HG03469 (cell line): Measurements from ENCODE around the gene PXMP4.

Source experiments
- ATAC-seq: cut with Tn5 transposase; IDR thresholded peaks from one replicate; pipeline ENCODE4 v1.9.1; 2021; ENCODE audit warnings: mild to moderate bottlenecking, moderate library complexity, moderate number of reproducible peaks; ENCODE audit not compliant: unreplicated experiment

Gene PXMP4

DNA sequence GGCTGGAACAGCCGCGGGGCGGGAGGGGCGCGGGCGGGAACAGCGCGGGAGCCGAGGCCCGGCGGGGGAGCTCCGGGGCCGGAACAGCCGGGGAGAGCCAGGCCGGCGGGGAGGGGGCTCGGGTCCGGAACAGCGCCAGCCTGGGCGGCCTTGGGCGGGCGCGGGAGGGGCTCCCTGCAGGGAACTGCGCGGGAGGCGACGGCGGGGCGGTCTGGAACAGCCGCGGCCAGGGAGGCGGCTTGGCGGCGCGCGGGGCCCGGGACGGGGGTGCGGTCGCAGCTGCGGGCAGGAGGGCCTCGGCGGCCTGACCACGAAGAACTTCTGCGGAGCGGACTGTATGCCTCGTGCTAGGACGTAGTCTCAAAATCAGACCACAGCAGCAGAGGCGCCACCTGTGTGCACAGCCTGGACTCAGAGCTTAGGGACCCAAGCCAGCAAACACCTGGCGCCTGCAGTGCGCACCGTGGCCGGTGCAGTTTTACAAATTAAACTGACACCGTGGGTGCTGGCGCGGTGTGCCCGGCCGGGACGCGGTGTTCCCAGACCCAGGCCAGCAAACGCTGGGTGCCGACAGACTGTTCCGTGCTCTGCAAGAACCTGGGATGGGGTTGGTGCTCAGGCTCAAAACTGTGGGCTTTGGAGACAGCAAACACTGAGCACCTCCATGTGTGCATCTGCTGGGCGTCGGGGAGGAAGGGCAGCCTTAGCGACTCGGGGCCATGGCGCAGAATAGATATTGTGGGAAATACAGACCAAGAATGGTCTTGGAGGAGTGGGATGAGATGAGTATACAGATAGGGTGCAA, 12.3 kb upstream of the PXMP4 start:
- ATAC-seq: peak; percentile 24

- peak; percentile 66 for ATAC-seq
Measured at GRCh38 chr20:33731693-33732165, 11.6 kb upstream of the PXMP4 start, which contains the start of gene ZNF341. TSS of gene ZNF341 (plus strand) at chr20:33731996. CDS start at chr20:33732022, 26 bp downstream.

DNA sequence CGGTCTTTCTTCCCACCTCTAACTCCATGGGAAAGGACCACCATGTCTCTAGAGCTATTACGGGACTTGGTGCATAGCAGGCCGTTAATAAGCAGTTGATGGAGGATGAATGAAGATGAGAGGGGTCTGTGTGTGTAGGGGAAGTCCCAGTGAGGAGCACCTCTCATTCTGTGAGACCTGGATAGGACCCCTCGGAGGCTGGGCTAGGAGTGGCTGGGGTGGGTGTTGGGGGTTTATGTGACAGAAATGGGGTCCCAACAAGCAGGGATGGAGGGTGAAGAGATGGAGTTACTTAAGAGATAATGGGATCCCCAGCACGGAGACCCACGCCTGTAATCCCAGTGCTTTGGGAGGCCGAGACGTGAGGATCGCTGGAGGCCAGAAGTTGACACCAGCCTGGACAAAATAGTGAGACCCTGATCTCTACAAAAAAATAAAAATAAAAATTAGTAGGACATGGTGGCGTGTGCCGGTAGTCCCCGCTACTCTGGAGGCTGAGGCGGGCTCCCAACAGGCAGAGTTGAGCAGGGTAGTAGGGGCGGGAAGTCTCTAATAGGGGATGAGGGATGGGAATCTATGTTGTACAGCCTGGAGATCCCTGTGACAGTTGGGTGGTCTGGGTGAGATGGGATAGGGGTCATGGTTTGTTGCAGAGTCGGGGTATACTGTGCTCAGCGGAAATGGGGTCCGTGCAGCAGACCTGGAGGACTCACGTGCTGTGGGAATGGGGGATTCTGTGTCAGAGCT, 11.0 kb upstream of the PXMP4 start:
- no peak for ATAC-seq

- ATAC-seq: no peak
Measured at GRCh38 chr20:33729101-33729500, 9.0 kb upstream of the PXMP4 start.

DNA sequence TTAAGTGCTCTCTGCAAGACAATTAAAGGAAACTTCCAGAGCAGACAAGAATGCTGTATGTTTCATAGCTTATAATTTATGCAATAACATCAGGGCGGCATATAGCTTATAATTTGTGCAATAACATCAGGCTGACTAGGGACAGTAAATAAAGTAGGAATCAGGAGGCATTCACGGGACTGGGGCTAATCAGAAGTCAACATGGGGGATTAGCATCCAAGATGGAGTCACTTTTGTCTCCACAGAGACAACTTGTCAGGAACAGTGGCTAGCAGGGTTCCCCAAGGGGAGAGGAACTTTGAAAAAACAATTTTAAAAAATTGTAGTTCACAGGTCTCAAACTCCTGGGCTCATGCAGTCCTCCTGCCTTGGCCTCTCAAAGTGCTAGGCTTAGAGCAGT, 8.4 kb upstream of the PXMP4 start:
- no peak for ATAC-seq

DNA sequence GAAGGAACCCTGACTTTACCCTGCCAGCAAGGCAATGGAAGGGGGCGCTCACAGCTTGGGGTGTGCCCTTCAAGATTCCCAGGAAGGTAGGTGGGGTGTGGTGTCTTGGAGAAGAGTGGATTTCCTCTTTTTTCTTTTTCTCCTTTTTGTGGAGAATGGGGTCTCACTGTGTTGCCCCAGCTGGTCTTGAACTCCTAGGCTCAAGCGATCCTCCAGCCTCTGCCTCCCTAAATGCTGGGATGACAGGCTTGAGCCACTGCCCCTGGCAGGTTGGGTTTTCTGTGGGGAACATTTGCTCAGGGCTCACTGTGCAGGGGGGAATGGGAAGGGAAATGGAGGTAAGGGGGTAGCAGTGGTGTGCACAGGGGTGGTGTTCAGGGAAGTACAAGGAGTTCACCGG, 7.7 kb upstream of the PXMP4 start:
- no peak for ATAC-seq

- no peak for ATAC-seq
Measured at GRCh38 chr20:33727115-33727479, 7.0 kb upstream of the PXMP4 start.

DNA sequence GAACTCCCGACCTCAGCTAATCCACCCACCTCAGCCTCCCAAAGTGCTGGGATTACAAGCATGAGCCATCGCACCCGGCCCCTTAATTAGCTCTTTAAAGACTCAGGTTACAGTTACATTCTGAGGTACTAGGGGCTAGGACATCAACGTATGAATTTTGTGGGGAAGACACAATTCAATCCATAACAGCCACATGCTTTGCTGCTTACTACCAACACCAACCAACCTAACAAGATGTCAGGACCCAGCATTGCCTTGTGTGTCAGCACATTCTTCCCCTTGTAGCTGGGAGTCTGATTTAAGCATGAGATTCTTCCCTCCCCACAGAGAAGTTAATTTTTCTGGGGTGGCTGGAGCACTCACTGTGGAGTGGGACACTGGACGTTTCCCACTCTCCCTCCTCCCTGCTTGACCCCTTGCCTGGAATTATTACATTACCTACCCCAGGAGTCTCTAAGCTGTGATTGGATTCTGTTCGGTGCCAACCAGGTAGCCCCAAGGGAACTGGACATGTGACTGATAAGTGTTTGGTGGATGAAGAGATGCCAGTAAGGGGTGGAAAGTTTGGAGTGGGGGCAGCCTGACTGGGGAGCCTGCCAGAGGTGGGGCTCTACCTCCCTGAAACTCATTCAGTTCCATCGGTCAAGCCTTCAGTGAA, 5.6 kb upstream of the PXMP4 start:
- no peak for ATAC-seq

GRCh38 chr20:33724439-33725094, 4.5 kb upstream of the PXMP4 start:
- no peak for ATAC-seq

GRCh38 chr20:33721391-33722140, 1.5 kb upstream of the PXMP4 start:
- no peak for ATAC-seq

GRCh38 chr20:33719277-33719988, 677 bp downstream of the PXMP4 start:
- ATAC-seq: no peak

DNA sequence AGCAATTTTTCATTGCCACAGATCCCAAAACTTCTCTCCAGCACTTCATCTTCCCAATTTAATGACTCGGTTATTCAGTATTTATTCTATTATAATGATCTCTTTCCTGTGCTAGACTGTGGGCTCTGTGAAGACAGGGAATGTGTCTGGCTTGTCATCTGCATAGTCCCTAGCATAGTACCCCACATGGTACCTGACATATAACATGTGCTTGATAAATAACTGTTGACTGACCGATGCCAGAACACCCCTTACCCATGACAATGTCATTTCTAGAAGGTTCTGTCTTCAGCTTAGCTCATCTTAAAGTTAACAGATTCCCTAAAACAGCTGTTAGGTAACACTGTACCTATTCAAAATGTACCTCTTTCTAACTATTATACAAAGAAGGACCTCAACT, 3.6 kb downstream of the PXMP4 start:
- ATAC-seq: no peak

DNA sequence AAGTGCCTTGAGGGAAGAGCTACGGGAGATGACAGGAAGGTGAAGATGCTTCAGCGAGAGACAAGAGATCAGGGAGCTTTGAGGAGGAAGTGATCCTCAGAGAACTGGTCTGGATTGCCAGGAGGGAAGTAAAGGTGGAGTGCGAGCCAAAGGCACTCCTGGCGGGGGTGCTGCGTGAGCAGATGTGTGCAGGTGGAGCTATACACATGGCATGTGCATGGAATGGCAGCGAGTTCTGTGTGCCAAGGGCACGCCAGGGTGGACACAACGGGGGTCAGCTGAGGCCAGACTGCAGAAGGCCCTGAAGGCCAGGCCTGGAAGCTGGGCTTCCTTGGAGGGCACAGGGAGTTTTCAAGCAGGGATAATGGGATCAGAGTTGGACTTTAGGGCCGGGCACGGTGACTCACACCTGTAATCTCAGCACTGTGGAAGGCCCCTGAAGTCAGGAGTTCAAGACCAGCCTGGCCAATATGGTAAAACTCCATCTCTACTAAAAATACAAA, 6.2 kb downstream of the PXMP4 start:
- ATAC-seq: no peak

DNA sequence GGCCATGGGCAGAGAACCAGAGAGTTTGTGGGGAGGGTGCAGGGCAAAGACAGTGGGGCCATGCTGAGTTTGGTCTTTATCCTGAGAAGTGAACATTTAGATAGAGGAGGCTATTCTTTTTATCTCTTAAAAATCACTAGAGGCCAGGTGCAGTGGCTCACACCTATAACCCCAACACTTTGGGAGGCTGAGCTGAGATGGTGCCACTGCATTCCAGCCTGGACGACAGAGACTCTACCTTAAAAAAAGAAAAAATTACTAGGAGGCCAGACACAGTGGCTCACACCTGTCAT, 8.7 kb downstream of the PXMP4 start:
- ATAC-seq: no peak

DNA sequence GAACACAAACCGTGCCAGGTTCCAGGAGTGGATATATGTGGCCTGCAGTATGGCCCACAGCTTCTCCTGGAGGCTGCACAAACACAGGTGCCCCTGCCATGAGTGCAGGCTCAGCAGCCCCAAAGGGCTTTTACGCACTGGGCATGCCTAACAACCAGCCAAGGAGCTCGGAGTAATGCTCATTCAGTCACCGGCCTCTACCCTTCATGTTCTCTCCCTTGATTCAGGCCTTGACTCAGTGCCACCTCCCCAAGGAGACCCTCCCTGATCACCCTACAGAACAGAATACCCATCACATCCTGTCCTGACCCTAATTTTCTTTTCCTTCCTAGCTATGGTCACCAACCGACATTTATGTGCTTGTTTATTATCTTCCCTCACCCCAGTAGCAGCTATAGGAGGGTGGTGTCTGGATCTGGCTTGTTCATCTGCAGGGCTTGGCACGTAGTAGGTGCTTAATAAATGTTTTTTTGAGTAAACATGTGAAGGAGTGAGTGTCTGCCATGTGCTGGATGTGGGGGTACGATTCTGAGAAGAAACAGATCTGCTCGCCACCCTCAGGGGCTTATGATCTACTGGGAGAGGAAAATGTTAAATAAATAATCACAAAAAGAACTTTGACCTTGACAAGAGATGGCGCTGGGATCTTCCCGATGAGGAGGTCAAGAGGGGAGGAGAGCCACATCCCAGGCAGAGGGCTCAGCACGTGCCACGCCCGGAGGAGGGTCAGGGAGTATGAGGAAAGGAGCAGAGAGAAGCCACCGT, 9.2 kb downstream of the PXMP4 start:
- ATAC-seq: no peak

DNA sequence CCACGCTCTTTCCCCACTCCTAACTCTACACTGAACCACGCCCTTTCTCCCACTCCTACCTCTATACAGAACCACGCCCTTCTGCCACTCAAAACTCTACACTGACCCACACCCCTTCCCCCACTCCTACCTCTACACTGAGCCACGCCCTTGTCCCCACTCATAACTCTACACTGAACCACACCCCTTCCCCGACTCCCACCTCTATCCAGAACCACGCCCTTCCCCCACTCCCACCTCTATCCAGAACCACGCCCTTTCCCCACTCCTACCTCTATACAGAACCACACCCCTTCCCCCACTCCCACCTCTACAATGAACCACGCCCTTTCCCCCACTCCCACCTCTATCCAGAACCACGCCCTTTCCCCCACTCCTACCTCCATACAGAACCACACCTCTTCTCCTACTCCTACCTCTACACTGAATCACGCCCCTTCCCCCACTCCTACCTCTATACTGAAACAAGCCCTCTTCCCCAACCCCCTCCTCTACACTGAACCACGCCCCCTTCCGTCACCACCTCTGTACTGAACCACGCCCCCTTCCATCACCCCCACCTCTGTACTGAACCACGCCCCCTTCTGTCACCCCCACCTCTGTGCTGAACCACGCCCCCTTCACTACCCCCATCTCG, 10.1 kb downstream of the PXMP4 start:
- no peak for ATAC-seq

- ATAC-seq: no peak
Measured at GRCh38 chr20:33709398-33709797, 10.7 kb downstream of the PXMP4 start.

DNA sequence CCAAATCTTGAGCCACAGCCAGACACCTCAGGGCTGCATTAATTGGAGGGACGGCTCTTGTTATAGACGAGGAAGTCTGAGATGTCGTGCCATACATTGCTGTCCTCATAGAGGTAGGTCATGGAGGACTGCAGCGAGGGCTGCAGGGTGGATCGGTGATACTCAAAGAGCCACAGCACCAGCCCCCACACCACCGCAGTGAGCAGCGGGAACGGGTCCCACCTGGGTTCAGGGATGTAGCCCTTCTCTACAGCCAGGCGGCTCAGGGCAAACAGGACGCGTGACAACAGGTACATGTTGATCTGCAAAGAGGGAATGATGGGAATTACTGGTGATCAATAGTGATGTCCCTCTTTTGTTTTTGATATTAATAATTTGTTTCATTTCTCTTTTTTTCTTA, 12.4 kb downstream of the PXMP4 start:
- ATAC-seq: no peak
